GM21619 (cell line): Measurements from ENCODE around the gene F11.
"Not testable (repeated sequence)": the region's sequence is repeated elsewhere in the genome, so short reads cannot be mapped to it uniquely, and the experiment has no call there.

Source experiments
- ATAC-seq: cut with Tn5 transposase; IDR thresholded peaks from one replicate; pipeline ENCODE4 v1.9.1; 2021; ENCODE audit not compliant: unreplicated experiment

Gene F11

GRCh38 chr4:186249785-186250754 lies 15.9 kb upstream of the F11 start:
- no peak for ATAC-seq

- no peak for ATAC-seq
Observed at GRCh38 chr4:186250760-186251159, 15.2 kb upstream of the F11 start.

GRCh38 chr4:186255122-186255521 lies 10.9 kb upstream of the F11 start:
- ATAC-seq = no peak

GRCh38 chr4:186258216-186258811 lies 7.7 kb upstream of the F11 start:
- no peak for ATAC-seq

- ATAC-seq = no peak
Observed at GRCh38 chr4:186260117-186260503, 5.9 kb upstream of the F11 start.

- ATAC-seq = no peak
Observed at GRCh38 chr4:186260504-186261448, 5.2 kb upstream of the F11 start.

- ATAC-seq = no peak
Observed at GRCh38 chr4:186264660-186265059, 1.3 kb upstream of the F11 start.

- ATAC-seq = not testable (repeated sequence)
Observed at GRCh38 chr4:186265250-186265649, 739 bp upstream of the F11 start.

GRCh38 chr4:186266729-186267456 lies 904 bp downstream of the F11 start:
- ATAC-seq = no peak

- no peak for ATAC-seq
Observed at GRCh38 chr4:186271081-186271678, 5.2 kb downstream of the F11 start.

- ATAC-seq = no peak
Observed at GRCh38 chr4:186272699-186273391, 6.9 kb downstream of the F11 start.

GRCh38 chr4:186273392-186273789 lies 7.4 kb downstream of the F11 start:
- not testable (repeated sequence) for ATAC-seq

GRCh38 chr4:186283311-186283710 lies 17.3 kb downstream of the F11 start:
- ATAC-seq = no peak

- ATAC-seq = no peak
Observed at GRCh38 chr4:186285147-186285546, 19.2 kb downstream of the F11 start.

- ATAC-seq = no peak
Observed at GRCh38 chr4:186286581-186286980, 20.6 kb downstream of the F11 start.

- ATAC-seq = no peak
Observed at GRCh38 chr4:186291256-186291890, 25.4 kb downstream of the F11 start.

- no peak for ATAC-seq
Observed at GRCh38 chr4:186294160-186294559, 28.2 kb downstream of the F11 start.

- ATAC-seq = no peak
Observed at GRCh38 chr4:186296481-186296880, 30.5 kb downstream of the F11 start.

GRCh38 chr4:186297013-186297645 lies 31.1 kb downstream of the F11 start:
- ATAC-seq = no peak
